Stimulated activated CD8-positive, alpha-beta memory T cell treated with anti-CD3 and anti-CD28 coated beads, Interleukin-4, amount 100 ng/mL, for 24 hours (primary cell): ENCODE data around the gene STMND1.
"Not testable (repeated sequence)": the region's sequence is repeated elsewhere in the genome, so short reads cannot be mapped to it uniquely, and the experiment has no call there.

ENCODE experiments used
- DNase-seq: peaks from one replicate; pipeline ENCODE4 v3.0.0-alpha.2; 2020; ENCODE audit warnings: low read depth

STMND1 gene

DNA sequence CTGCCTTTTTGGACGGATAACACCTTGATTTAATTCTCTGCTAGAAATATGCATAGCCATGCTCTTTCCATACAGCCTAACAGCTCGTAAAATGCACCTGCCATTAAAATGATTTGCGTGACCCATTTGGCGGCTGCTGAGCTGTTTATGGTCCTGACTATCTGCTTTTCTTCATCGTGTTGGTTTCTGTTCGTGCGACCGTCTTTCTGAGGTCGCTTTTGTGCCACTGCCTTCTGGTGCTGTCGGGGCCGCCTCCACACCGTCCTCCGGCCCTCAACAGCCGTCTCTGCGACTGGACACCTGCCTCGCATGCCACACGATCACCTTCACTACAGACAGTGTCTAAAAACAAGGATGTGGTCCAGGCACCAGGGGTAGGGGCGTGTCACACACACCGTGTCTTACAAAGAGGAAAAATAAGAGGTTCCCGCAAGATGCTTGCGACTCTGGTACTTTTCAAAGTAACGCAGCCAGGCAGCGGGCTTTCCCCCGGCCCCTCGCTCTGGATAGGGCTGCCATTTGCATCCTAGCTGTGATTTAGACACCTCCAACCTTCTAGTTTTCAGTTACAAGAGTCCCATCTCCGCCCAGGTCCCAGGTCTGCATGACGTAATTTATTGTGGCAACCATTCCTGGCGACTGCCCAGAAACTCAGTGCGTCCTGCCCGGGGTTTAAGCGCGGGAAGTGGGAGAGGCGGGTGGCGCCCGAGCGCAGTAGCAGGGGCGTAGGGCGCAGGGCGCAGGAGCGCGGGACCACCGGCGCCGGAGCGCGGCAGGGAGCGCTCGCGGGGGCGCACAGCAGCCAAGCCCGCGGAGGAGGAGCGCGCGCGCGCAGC, at the start of gene STMND1:
STMND1 (plus strand) TSS at position 629 of the 836 bp plus-strand sequence. CDS start 208 bp downstream, outside the sequence.
- DNase-seq = no peak

DNA sequence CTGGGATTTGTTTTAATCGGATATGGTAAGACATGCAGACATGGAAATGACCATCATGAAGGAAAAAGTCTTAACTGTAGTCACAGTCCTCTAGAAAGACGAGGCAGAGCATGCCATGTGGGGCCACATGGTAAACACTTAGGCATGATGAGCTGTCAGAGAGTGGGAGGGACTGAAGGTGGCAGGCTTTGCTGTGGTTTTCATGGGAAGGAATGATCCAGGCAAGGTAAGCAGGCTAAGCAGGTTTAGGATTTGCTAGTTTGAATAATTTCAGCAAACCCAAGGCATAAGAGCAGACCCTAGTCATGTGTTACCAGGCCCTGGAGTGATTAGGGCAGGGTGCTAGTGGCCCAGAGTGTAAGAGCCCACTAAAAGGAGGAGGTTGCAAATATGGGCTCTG, 47.2 kb upstream of the STMND1 start:
- no peak for DNase-seq

DNA sequence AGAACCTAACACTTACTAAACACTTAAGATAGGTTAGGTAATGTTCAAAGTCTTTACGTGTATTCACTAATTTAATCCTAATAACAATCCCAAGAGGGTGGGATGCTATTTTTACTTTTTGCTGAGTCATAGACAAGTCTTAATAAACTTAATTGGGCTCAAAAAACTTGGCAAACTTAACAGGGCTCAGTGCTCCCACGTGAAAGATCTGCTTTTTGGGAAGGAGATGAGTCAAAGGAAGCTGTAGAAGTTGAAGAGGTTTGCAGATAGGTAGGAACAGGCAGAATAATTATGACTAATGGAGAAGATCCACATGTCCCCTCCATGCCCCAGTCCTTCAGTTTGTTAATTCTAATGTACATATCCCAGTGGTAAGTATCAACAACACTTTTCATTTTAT, 44.5 kb upstream of the STMND1 start:
- DNase-seq = no peak

DNA sequence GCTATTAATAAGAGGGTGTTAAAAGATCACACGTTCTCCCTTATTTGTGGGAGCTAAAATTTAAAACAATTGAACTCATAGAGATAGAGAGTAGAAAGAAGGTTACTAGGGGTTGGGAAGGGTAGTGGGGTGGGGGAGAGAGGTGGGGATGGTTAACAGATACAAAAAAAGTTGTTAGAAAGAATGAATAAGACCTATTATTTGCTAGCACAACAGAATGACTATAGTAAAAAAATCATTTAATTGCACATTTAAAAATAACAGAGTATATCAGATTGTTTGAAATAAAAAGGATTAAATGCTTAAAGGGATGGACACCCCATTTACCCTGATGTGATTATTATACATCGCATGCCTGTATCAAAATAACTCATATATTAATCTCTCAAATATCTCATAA, 43.3 kb upstream of the STMND1 start:
- no peak for DNase-seq

DNA sequence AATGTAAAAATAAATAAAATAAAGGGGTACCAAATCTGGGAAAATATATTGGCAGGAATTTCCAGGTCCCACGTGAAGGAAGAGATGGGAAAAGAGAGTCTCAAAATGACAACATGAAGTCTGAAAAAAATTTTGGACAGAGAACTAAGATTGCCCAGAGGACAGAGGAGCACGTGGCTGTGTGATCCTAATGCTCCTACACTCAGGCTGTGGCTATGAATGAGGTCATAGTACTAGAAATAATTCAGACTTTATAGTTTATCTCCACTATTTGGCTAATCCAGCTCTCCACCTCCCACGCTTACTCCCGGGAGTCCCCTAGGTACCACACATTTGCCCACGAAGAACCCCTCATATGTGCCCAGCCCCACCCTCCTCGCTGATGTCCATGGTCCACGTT, 42.8 kb upstream of the STMND1 start:
- no peak for DNase-seq

DNA sequence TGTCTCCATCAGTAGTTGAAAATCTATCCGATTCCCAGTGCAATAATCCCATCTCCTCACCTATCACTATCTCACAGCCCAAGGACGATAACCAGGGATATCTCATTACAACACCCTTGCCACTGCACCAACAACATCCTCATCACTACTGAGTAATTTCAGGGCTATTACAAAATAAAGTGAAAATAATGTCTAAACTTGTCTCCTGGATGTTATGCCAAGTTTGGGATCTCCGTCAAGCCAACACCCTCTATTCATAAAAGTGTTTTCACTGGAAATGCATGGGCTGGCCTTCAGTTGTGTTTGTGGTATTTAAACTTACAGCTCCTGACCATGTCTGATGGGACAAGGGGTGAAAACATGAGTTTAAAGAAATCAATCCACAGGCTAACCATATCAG, 42.0 kb upstream of the STMND1 start:
- DNase-seq = no peak

DNA sequence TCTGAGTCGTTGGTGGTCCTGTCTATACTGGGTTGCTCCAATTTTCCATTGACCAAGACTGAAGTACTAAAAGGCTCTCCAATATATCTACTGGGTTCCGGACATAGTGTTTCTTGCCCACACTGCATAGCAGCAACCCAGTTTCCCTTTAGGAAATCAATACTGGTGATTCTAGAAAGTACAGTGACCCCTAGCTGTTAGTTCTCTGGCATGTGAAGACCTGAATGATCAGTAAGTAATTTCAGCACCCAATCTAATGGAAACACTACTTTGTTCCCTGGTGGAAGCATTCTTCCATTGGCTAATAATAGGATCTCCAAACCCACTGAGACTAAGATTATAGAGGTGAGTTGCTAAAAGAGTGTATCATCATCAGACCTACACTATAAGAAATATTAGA, 40.8 kb upstream of the STMND1 start:
- DNase-seq = no peak

DNA sequence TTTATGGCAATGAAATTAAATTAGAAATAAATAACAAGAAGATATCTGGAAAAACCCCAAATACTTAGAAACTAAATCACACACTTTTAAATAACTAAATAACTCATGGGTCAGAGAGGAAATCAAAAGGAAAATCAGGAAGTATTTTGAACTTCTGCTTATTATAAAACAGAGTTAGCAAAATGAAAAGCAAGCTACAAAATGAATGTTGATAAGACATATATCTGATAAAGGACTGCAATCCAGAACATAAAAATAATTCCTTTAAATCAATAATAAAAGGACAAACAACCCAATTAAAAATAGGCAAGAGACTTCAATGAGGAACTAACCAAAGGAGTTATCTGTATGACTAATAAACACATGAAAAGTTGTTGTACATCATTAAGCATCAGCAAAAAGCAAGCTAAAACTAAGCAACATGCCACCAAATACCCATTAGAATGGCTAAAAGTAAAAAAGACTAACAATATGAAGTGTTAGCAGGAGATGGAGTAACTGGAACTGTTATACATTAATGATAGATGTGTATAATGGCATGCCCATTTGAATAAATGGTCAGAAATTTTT, 38.9 kb upstream of the STMND1 start:
- no peak for DNase-seq

DNA sequence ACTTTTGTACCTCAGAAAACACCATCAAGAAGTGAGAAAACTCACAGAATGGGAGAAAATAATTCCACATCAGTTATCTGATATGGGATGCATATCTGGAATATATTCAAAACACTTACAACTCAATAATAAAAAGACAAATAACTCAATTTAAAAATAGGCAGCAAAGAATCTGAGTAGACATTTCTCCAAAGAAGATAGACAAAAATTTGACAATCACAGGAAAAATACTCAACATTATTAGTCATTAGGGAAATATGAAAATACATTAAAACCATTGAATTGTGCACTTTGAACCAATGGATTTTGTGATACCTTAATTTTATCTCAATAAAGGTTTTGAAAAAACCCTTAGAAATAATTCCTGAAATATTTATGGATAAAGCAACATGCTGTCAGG, 36.9 kb upstream of the STMND1 start:
- no peak for DNase-seq

DNA sequence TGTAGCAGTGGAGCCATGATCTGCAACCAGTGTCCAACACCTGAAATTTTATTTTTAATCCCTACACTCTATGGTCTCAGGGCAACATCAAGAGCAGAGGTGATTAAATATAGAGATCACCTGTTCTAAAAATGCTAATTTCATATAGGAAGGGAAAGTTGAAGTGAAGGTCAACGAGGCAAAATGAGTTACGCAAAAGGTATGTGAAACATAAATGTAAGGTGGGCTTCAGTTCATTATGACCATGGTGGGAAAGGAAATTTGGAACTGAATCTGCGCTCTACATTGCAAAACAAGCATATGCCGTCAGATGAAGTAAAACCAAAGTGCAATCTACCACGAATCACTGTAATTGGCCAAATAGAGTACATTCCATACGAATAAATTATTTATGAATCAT, 35.2 kb upstream of the STMND1 start:
- no peak for DNase-seq

DNA sequence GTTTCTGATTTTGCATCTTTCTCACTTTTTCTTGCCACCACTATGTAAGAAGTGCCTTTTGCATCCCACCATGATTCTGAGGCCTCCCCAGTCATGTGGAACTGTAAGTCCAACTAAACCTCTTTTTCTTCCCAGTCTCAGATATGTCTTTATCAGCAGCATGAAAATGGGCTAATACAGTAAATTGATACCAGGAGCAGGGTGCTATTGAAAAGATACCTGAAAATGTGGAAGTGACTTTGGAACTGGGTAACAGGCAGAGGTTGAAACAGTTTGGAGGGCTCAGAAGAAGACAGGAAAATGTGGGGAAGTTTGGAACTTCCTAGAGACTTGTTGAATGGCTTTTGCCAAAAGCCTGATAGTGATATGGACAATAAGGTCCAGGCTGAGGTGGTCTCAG, 32.9 kb upstream of the STMND1 start:
- not testable (repeated sequence) for DNase-seq

DNA sequence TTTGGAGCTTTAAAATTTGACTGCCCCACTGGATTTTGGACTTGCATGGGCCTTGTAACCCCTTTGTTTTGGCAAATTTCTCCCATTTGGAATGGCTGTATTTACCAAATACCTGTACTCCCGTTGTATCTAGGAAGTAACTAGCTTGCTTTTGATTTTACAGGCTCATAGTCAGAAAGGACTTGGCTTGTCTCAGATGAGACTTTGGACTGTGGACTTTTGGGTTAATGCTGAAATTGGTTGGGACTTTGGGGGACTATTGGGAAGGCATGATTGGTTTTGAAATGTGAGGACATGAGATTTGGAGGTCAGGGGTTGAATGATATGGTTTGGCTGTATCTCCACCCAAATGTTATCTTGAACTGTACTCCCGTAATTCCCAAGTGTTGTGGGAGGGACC, 31.4 kb upstream of the STMND1 start:
- DNase-seq = not testable (repeated sequence)

DNA sequence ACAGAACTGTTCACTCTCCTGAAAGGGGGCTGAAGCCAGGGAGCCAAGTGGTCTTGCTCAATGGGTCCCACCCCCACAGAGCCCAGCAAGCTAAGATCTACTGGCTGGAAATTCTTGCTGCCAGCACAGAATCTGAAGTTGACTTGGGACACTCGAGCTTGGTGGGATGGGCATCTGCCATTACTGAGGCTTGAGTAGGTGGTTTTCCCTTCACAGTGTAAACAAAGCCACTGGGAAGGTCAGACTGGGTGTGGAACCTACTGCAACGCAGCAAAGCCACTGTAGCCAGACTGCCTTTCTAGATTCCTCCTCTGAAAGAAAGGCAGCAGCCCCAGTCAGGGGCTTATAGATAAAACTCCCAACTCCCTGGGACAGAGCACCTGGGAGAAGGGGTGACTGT, 28.3 kb upstream of the STMND1 start:
- DNase-seq = not testable (repeated sequence)

DNA sequence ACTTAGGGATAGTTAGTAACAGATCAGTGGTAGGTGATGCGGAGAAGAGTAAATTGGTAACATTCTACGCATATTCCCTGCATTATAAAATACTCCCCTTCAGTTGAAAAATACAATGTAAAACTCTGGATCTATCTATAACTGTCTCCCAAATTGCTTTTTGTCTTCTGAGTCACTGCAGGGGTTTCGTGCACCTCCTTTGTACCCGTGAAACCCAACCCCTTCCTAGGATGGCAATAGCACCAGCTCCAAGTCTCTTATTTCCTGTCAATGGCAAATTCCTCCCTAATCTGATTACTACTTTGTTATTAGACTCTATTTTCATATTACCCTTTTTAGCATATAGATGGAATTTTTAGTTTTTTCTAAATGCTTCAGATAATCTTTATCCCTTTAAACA, 20.6 kb upstream of the STMND1 start:
- no peak for DNase-seq

DNA sequence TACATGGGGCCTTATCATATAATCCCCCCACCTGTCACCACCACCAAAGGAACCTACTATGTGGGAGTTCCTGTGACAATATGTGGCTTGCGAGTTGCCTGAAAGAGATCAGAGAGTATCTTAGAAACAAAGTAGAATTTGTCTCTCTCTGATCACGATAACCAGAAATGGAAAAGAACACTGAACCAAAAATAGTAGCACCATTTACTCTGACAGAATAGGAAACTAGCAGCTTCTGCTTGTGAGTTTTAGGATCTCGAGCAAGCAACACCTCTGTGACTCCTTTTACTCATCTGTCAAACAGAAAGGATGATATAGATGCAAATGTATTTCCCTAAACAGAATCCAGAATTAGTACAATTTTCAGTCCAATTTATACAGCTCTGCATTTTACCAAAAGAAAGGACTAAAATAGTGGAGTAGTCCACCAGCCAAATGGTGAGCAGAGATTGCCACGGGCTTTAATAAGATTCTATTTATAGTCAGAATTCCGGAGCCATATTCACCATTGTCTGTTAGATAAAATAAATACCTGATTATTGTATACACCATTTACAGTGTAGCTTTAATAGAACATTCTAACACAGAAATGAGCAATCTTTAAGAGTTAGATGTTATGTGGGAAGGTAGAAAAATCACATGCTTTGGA, 19.9 kb upstream of the STMND1 start:
- DNase-seq = no peak

DNA sequence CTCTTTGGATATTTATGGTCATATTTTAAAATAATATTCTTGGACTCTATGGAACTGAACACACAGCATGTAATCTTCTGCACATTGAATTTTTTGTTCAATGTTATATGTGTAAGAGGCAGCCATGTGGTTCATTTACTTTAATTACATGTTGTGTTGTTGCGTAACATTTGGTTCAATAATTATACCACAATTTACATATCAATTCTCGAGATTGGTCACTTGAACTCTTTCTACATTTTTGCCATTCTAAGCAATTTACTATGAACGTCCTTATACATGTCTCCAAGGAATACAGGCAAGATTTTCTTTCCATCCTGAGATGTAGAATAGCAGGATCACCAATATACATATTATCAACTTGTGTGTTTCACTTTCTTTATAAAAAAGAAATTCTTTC, 18.5 kb upstream of the STMND1 start:
- no peak for DNase-seq

DNA sequence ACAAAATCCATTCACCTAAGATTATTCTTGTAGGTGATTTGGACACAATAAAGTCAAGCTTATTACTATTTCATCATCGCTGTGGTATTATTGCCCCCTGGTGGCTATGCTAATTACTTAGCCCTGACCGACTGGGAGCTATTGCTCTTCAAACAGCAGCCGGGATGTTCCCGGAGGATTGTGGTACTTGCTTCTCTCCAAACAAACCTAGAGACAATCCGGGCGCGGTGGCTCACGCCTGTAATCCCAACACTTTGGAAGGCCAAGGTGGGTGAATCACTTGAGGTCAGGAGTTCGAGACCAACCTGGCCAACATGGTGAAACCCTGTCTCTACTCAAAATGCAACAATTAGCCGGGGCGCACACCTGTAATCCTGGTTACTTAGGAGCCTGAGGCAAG, 15.4 kb upstream of the STMND1 start:
- DNase-seq = no peak

DNA sequence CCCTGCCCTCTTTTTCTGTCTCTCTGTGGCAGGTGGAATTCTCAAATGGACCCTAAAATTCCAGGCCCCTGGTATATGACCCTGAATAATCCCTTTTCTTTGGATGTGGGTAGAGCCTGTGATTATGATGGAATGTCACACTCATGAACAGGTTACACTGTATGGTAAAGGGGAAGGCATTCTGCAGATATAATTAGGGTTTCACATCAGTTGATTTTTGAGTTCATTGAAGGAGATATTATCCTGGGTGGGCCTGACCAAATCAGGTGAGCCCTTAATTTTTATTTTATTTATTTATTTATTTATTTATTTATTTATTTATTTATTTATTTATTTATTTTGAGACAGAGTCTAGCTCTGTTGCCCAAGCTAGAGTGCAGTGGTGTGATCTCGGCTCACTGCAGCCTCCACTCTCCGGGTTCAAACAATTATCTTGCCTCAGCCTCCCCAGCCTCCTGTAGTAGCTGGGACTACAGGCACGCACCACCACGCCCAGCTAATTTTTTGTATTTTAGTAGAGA, 13.7 kb upstream of the STMND1 start:
- no peak for DNase-seq

DNA sequence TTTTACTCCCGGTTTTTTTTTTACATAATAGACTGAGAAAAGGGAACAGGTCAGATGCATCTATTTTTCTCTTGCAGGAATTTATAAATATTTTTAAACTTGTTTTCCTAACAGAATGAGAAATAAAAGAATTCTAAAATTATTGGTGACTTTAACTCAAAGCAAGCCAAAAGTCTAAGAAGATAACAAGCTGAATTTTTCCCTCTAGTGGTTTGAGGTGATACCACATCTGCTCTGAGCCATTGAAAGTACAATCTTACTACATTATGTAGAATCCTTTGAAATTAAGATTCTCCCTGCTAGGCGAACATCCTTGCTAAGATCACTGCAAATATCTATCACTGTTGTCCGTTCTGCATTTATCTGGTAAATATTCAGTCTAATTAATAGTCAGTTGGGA, 10.7 kb upstream of the STMND1 start:
- DNase-seq = no peak

DNA sequence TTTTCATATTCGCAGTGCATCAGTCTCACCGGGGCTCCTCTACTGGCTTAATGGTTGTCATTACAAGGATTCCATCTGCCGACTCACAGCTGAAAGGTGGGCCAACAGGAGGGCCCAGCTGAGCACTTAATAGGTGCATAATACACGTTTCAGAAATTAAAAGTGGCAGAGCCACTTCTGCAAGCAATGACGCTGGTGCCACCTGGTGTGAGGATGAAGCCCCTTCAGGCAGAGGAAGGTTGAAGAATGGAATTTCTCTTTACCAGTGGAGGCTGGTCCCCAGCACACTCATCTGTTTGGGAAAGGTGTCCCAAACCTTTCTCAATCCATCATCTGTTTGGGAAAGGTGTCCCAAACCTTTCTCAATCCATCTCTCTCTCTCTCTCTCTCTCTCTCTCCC, 8.2 kb upstream of the STMND1 start:
- DNase-seq = no peak

DNA sequence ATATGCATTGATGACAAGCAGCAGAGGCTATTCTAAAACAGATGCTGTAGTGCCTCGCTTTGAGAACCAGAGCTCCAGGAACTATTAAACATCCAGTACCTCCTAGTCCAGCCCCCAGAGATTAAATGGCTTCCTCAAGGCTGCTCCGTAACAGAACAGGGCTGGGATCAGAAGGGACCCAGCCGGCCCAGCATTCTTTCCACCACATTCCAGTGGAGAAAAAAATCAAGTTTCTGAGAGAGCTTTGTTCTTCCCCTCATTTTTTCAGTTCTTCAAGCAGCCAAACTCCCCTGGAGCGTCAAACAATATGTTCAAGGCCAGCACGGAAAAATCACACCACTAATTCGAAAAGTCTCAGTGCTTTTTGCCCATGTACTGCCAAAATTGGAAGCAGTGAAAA, 5.8 kb upstream of the STMND1 start:
- no peak for DNase-seq

DNA sequence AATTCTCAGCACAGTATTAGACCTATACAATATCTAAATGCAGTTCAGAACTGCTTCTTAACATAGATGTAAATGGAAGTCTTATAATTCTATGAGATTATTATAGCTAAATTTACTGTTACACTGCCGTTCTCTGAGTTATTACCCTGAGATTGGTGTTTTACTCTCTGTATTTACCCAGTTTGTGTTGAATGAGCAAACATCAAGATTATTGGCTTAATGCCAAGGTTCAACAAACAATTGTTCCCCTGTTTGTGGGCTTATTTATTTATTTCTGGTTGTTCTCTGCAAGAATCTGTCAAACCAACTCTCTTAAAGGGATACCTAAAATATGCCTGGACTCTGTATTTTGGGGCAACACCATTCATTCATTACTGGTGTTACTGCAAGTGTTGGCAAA, 5.2 kb upstream of the STMND1 start:
- no peak for DNase-seq

DNA sequence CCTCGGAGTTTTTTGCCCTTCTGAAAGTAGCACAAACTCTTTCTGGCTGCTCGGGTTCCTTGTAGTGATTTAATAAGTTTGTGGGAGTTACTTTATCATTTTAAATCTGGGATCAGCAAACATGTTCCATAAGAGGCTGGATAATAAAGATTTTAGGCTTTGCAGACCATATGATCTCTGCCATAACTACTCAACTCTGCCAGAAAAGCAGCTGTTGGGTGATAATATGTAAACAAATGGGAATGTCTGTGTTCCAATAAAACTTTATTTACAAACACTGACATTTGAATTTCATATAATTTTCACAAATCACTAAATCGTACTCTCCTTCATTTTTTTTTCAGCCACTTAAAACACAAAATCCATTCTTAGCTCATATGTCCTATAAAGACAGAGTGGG, 3.9 kb upstream of the STMND1 start:
- DNase-seq = no peak
